Activated naive CD8-positive, alpha-beta T cell treated with anti-CD3 and anti-CD28 coated beads, Interleukin-2, amount 10 ng/mL, durations not matched to agents 7 days and 5 days (primary cell): ENCODE data around the gene ROCK2. TPM values are rescaled to one million over a fixed set of nuclear protein-coding genes. Genes with fewer than 3 reads are reported as not detected.
"Not testable (repeated sequence)": the region's sequence is repeated elsewhere in the genome, so short reads cannot be mapped to it uniquely, and the experiment has no call there.

Experiments
- ATAC-seq: fragments of 150-1000 bp; cut with Tn5 transposase; one replicate; pipeline ENCODE4 v1.10.0; 2021; ENCODE audit warnings: low read depth, moderate library complexity
- POLR2A ChIA-PET: fragments of 350-600 bp; sonication (Branson Sonifier 250); formaldehyde crosslinking; loops from one replicate; lab custom pipeline; 2021; ENCODE audit warnings: antibody characterized with exemption; lab: Charles Lee
- DNase-seq: peaks from one replicate; pipeline ENCODE4 v3.0.0; 2021
- H3K27ac Mint-ChIP-seq: one replicate; pipeline ENCODE4 v1.8.0; 2022; ENCODE audit warnings: mild to moderate bottlenecking, mixed read lengths
- H3K27me3 Mint-ChIP-seq: one replicate; pipeline ENCODE4 v1.8.0; 2022; ENCODE audit warnings: mild to moderate bottlenecking, moderate library complexity, mixed read lengths
- H3K36me3 Mint-ChIP-seq: one replicate; pipeline ENCODE4 v1.8.0; 2021; ENCODE audit warnings: mild to moderate bottlenecking, mixed read lengths
- H3K4me1 Mint-ChIP-seq: one replicate; pipeline ENCODE4 v1.8.0; 2021; ENCODE audit warnings: mixed read lengths
- H3K4me3 Mint-ChIP-seq: one replicate; pipeline ENCODE4 v1.8.0; 2022; ENCODE audit warnings: mild to moderate bottlenecking, moderate library complexity, mixed read lengths
- H3K9me3 Mint-ChIP-seq: one replicate; pipeline ENCODE4 v1.8.0; 2021; ENCODE audit warnings: mixed read lengths
- total RNA-seq, 2 experiments: library from RNA; stranded (reverse); gene quantifications; one replicate each; pipeline ENCODE4 v1.2.3, GENCODE V29; 2021

Gene ROCK2
- total RNA-seq, 2 experiments from 2014 or later, result 14.6 to 15.3 TPM

- DNase-seq (no peak), ATAC-seq (no peak)
- no peak overlapping the region for H3K27ac Mint-ChIP-seq
- POLR2A ChIA-PET, result no interaction called here
- H3K27me3 Mint-ChIP-seq, result no peaks in the 10 kb centered on the region
- peaks cover 53% of the 10 kb centered on the region for H3K36me3 Mint-ChIP-seq
- peaks cover 3% of the 10 kb centered on the region for H3K9me3 Mint-ChIP-seq
- no peak overlapping the region for H3K4me3 Mint-ChIP-seq
- H3K4me1 Mint-ChIP-seq, result peaks cover 5% of the 10 kb centered on the region
Measured at GRCh38 chr2:11280713-11281112, 63.7 kb downstream of the ROCK2 start.

GRCh38 chr2:11279398-11279797 is 65.0 kb downstream of the ROCK2 start:
- ATAC-seq (no peak), DNase-seq (no peak)
- H3K27me3 Mint-ChIP-seq, result no peaks in the 10 kb centered on the region
- POLR2A ChIA-PET, result no interaction called here
- H3K27ac Mint-ChIP-seq, result no peak overlapping the region
- no peak overlapping the region for H3K4me3 Mint-ChIP-seq
- peaks cover 48% of the 10 kb centered on the region for H3K36me3 Mint-ChIP-seq
- H3K4me1 Mint-ChIP-seq, result peaks cover 5% of the 10 kb centered on the region
- H3K9me3 Mint-ChIP-seq, result peaks cover 3% of the 10 kb centered on the region

GRCh38 chr2:11278219-11278618 is 66.2 kb downstream of the ROCK2 start:
- Mint-ChIP-seq H3K4me1 (peaks cover 5% of the 10 kb centered on the region), H3K4me3 (no peak overlapping the region), H3K27me3 (no peaks in the 10 kb centered on the region), H3K36me3 (peaks cover 40% of the 10 kb centered on the region), H3K9me3 (peaks cover 3% of the 10 kb centered on the region), H3K27ac (no peak overlapping the region)
- POLR2A ChIA-PET, result no interaction called here
- ATAC-seq, result no peak
- no peak for DNase-seq

- Mint-ChIP-seq H3K4me3 (no peak overlapping the region), H3K9me3 (peaks cover 3% of the 10 kb centered on the region), H3K27ac (no peak overlapping the region), H3K36me3 (peaks cover 31% of the 10 kb centered on the region), H3K27me3 (no peaks in the 10 kb centered on the region), H3K4me1 (peaks cover 5% of the 10 kb centered on the region)
- POLR2A ChIA-PET, result no interaction called here
- ATAC-seq, result no peak
- no peak for DNase-seq
Measured at GRCh38 chr2:11275910-11276309, 68.5 kb downstream of the ROCK2 start.

- POLR2A ChIA-PET, result no interaction called here
- no peaks in the 10 kb centered on the region for H3K4me1 Mint-ChIP-seq
- no peak overlapping the region for H3K4me3 Mint-ChIP-seq
- H3K9me3 Mint-ChIP-seq, result peaks cover 5% of the 10 kb centered on the region
- ATAC-seq (no peak), DNase-seq (no peak)
- no peaks in the 10 kb centered on the region for H3K27me3 Mint-ChIP-seq
- H3K27ac Mint-ChIP-seq, result no peak overlapping the region
- peaks cover 32% of the 10 kb centered on the region for H3K36me3 Mint-ChIP-seq
Measured at GRCh38 chr2:11270891-11271290, 73.5 kb downstream of the ROCK2 start.

GRCh38 chr2:11267931-11268330 is 76.5 kb downstream of the ROCK2 start:
- POLR2A ChIA-PET, result no interaction called here
- Mint-ChIP-seq H3K27me3 (no peaks in the 10 kb centered on the region), H3K4me1 (no peaks in the 10 kb centered on the region), H3K4me3 (no peak overlapping the region), H3K9me3 (peaks cover 5% of the 10 kb centered on the region), H3K27ac (no peak overlapping the region), H3K36me3 (peaks cover 26% of the 10 kb centered on the region)
- DNase-seq (no peak), ATAC-seq (no peak)

- peaks cover 1% of the 10 kb centered on the region for H3K9me3 Mint-ChIP-seq
- no peaks in the 10 kb centered on the region for H3K27me3 Mint-ChIP-seq
- H3K4me1 Mint-ChIP-seq, result no peaks in the 10 kb centered on the region
- no peak overlapping the region for H3K4me3 Mint-ChIP-seq
- no peak overlapping the region for H3K27ac Mint-ChIP-seq
- ATAC-seq (no peak), DNase-seq (no peak)
- POLR2A ChIA-PET, result no interaction called here
- H3K36me3 Mint-ChIP-seq, result peaks cover 14% of the 10 kb centered on the region
Measured at GRCh38 chr2:11264818-11265217, 79.6 kb downstream of the ROCK2 start.

GRCh38 chr2:11264007-11264406 is 80.4 kb downstream of the ROCK2 start:
- no peak overlapping the region for H3K4me3 Mint-ChIP-seq
- no peaks in the 10 kb centered on the region for H3K4me1 Mint-ChIP-seq
- no peak for DNase-seq
- no peak for ATAC-seq
- no peaks in the 10 kb centered on the region for H3K27me3 Mint-ChIP-seq
- POLR2A ChIA-PET, result interaction anchor here (0.6 kb wide), 1 partner anchor 201 kb away, joined by 3 read pairs; no protein-coding TSS in a partner anchor
- H3K27ac Mint-ChIP-seq, result no peak overlapping the region
- peaks cover 1% of the 10 kb centered on the region for H3K9me3 Mint-ChIP-seq
- peaks cover 10% of the 10 kb centered on the region for H3K36me3 Mint-ChIP-seq

GRCh38 chr2:11263177-11263576 is 81.3 kb downstream of the ROCK2 start:
- peaks cover 5% of the 10 kb centered on the region for H3K36me3 Mint-ChIP-seq
- H3K27ac Mint-ChIP-seq, result no peak overlapping the region
- H3K4me1 Mint-ChIP-seq, result no peaks in the 10 kb centered on the region
- POLR2A ChIA-PET, result no interaction called here
- no peaks in the 10 kb centered on the region for H3K9me3 Mint-ChIP-seq
- no peak for ATAC-seq
- no peak overlapping the region for H3K4me3 Mint-ChIP-seq
- no peaks in the 10 kb centered on the region for H3K27me3 Mint-ChIP-seq
- no peak for DNase-seq

- H3K4me1 Mint-ChIP-seq, H3K9me3 Mint-ChIP-seq, H3K27ac Mint-ChIP-seq, POLR2A ChIA-PET, DNase-seq, H3K36me3 Mint-ChIP-seq, H3K27me3 Mint-ChIP-seq, ATAC-seq, H3K4me3 Mint-ChIP-seq: not testable (repeated sequence)
Measured at GRCh38 chr2:11262438-11262837, 82.0 kb downstream of the ROCK2 start.

- POLR2A ChIA-PET, ATAC-seq, DNase-seq, H3K4me3 Mint-ChIP-seq, H3K9me3 Mint-ChIP-seq, H3K27ac Mint-ChIP-seq, H3K36me3 Mint-ChIP-seq, H3K27me3 Mint-ChIP-seq, H3K4me1 Mint-ChIP-seq: not testable (repeated sequence)
Measured at GRCh38 chr2:11261564-11261963, 82.9 kb downstream of the ROCK2 start.

- Mint-ChIP-seq H3K9me3 (peaks cover 1% of the 10 kb centered on the region), H3K4me3 (no peak overlapping the region)
Measured at GRCh38 chr2:11260979-11261378, 83.5 kb downstream of the ROCK2 start.

GRCh38 chr2:11257964-11258363 is 86.5 kb downstream of the ROCK2 start:
- Mint-ChIP-seq H3K36me3 (peaks cover 14% of the 10 kb centered on the region), H3K4me3 (no peak overlapping the region), H3K9me3 (peaks cover 1% of the 10 kb centered on the region), H3K27ac (no peak overlapping the region), H3K4me1 (no peaks in the 10 kb centered on the region), H3K27me3 (no peaks in the 10 kb centered on the region)
- DNase-seq, result no peak
- POLR2A ChIA-PET, result no interaction called here
- ATAC-seq, result no peak

More at GRCh38 chr2:11260979-11261378, 83.5 kb downstream of the ROCK2 start:
- Mint-ChIP-seq H3K27ac (no peak overlapping the region), H3K36me3 (peaks cover 9% of the 10 kb centered on the region), H3K4me1 (no peaks in the 10 kb centered on the region), H3K27me3 (no peaks in the 10 kb centered on the region)
- no peak for ATAC-seq
- POLR2A ChIA-PET, result no interaction called here
- DNase-seq, result no peak

GRCh38 chr2:11257078-11257477 is 87.4 kb downstream of the ROCK2 start:
- no peak overlapping the region for H3K4me3 Mint-ChIP-seq

GRCh38 chr2:11256166-11256565 is 88.3 kb downstream of the ROCK2 start:
- Mint-ChIP-seq H3K27me3 (no peaks in the 10 kb centered on the region), H3K36me3 (peaks cover 13% of the 10 kb centered on the region), H3K4me1 (no peaks in the 10 kb centered on the region), H3K4me3 (no peak overlapping the region), H3K27ac (no peak overlapping the region), H3K9me3 (peaks cover 1% of the 10 kb centered on the region)
- POLR2A ChIA-PET, result no interaction called here
- ATAC-seq (no peak), DNase-seq (no peak)

More at GRCh38 chr2:11257078-11257477, 87.4 kb downstream of the ROCK2 start:
- no peak overlapping the region for H3K27ac Mint-ChIP-seq
- peaks cover 13% of the 10 kb centered on the region for H3K36me3 Mint-ChIP-seq
- no peaks in the 10 kb centered on the region for H3K27me3 Mint-ChIP-seq
- ATAC-seq (no peak), DNase-seq (no peak)
- H3K4me1 Mint-ChIP-seq, result no peaks in the 10 kb centered on the region
- H3K9me3 Mint-ChIP-seq, result peaks cover 1% of the 10 kb centered on the region
- POLR2A ChIA-PET, result no interaction called here
